Activated effector memory CD4-positive, alpha-beta T cell treated with Interleukin-2 at 50 U/mL for 16 hours (primary cell): Measurements from ENCODE around the gene CAPN6.

Experiments
- DNase-seq: peaks from one replicate; pipeline ENCODE4 v3.0.0-alpha.2; 2020

CAPN6 gene

GRCh38 chrX:111270339-111270738, at the start of gene CAPN6:
TSS of gene CAPN6 (minus strand) at chrX:111270483. CDS start at chrX:111263936, 6,547 bp downstream.
- DNase-seq: no peak

- no peak for DNase-seq
Observed at GRCh38 chrX:111319451-111319850, 49.2 kb upstream of the CAPN6 start.

- no peak for DNase-seq
Observed at GRCh38 chrX:111318901-111319300, 48.6 kb upstream of the CAPN6 start.

GRCh38 chrX:111309083-111309482, 38.8 kb upstream of the CAPN6 start:
- no peak for DNase-seq

GRCh38 chrX:111308039-111308438, 37.8 kb upstream of the CAPN6 start:
- DNase-seq: no peak

GRCh38 chrX:111302284-111302683, 32.0 kb upstream of the CAPN6 start:
- DNase-seq: no peak

- no peak for DNase-seq
Observed at GRCh38 chrX:111288841-111289240, 18.6 kb upstream of the CAPN6 start.

GRCh38 chrX:111284631-111285293, 14.5 kb upstream of the CAPN6 start:
- no peak for DNase-seq

- no peak for DNase-seq
Observed at GRCh38 chrX:111283446-111283845, 13.2 kb upstream of the CAPN6 start.

GRCh38 chrX:111282991-111283390, 12.7 kb upstream of the CAPN6 start:
- DNase-seq: no peak

GRCh38 chrX:111282139-111282538, 11.9 kb upstream of the CAPN6 start:
- DNase-seq: no peak

- DNase-seq: no peak
Observed at GRCh38 chrX:111268506-111268905, 1.8 kb downstream of the CAPN6 start.

- DNase-seq: no peak
Observed at GRCh38 chrX:111265486-111265885, 4.8 kb downstream of the CAPN6 start.

GRCh38 chrX:111264385-111264784, 5.9 kb downstream of the CAPN6 start:
- DNase-seq: no peak

GRCh38 chrX:111262086-111262485, 8.2 kb downstream of the CAPN6 start:
- no peak for DNase-seq

GRCh38 chrX:111260451-111260850, 9.8 kb downstream of the CAPN6 start:
- DNase-seq: no peak

GRCh38 chrX:111259559-111259958, 10.7 kb downstream of the CAPN6 start:
- no peak for DNase-seq

- DNase-seq: no peak
Observed at GRCh38 chrX:111257733-111258132, 12.6 kb downstream of the CAPN6 start.

GRCh38 chrX:111254896-111255693, 15.2 kb downstream of the CAPN6 start:
- DNase-seq: no peak

GRCh38 chrX:111244235-111244750, 26.0 kb downstream of the CAPN6 start:
- no peak for DNase-seq

- no peak for DNase-seq
Observed at GRCh38 chrX:111216293-111216801, 53.9 kb downstream of the CAPN6 start.

GRCh38 chrX:111207851-111208250, 62.4 kb downstream of the CAPN6 start:
- no peak for DNase-seq

- DNase-seq: no peak
Observed at GRCh38 chrX:111200327-111200726, 70.0 kb downstream of the CAPN6 start.

- no peak for DNase-seq
Observed at GRCh38 chrX:111199505-111199904, 70.8 kb downstream of the CAPN6 start.
